Measurements from ENCODE around the gene ZNF283. TPM values are rescaled to one million over a fixed set of nuclear protein-coding genes. Genes with fewer than 3 reads are reported as not detected.
"Not testable (repeated sequence)": the region's sequence is repeated elsewhere in the genome, so short reads cannot be mapped to it uniquely, and the experiment has no call there.

The ZNF283 gene
- total RNA-seq, 1 donor from 2014 or later, result 7.9 TPM

GRCh38 chr19:43858174-43858573 lies 31.1 kb downstream of the ZNF283 start:
- TF ChIP-seq POLR2AphosphoS5 (IDR thresholded peaks at IDR 0.05; ENCODE audit: insufficient read depth in 1 of 2, low read depth in 1 of 2) (no peak), POLR2A (IDR thresholded peaks at IDR 0.05) (no peak)
- DNase-seq (ENCODE audit: extremely low spot score in 2 of 2), result no peak
- no peak overlapping the region for H3K27ac ChIP-seq
- intact Hi-C loops (cut with DNase I), result no loop called here
- H3K27me3 ChIP-seq, result no peaks in the 10 kb centered on the region
- H3K9me3 ChIP-seq, result peaks cover 63% of the 10 kb centered on the region
- H3K36me3 ChIP-seq, result peaks cover 0 to 11% of the 10 kb centered on the region in 2 donors
- no peak overlapping the region for H3K4me3 ChIP-seq
- H3K4me1 ChIP-seq, result no peaks in the 10 kb centered on the region

GRCh38 chr19:43866923-43867322 lies 39.8 kb downstream of the ZNF283 start:
- H3K4me1 ChIP-seq; intact Hi-C loops (cut with DNase I); H3K27me3 ChIP-seq; H3K36me3 ChIP-seq; H3K4me3 ChIP-seq; DNase-seq (ENCODE audit: extremely low spot score in 2 of 2); H3K27ac ChIP-seq: not testable (repeated sequence)
- H3K9me3 ChIP-seq, result peaks cover 47% of the 10 kb centered on the region

GRCh38 chr19:43872547-43873336 lies 45.6 kb downstream of the ZNF283 start:
- H3K9me3 ChIP-seq, result peaks cover 78% of the 10 kb centered on the region

GRCh38 chr19:43880483-43880882 lies 53.4 kb downstream of the ZNF283 start:
- H3K27ac ChIP-seq, result no peak overlapping the region
- peaks cover 0 to 3% of the 10 kb centered on the region in 2 donors for H3K36me3 ChIP-seq
- peaks cover 52% of the 10 kb centered on the region for H3K9me3 ChIP-seq
- no peak overlapping the region for H3K4me3 ChIP-seq
- no peaks in the 10 kb centered on the region for H3K27me3 ChIP-seq
- H3K4me1 ChIP-seq, result no peaks in the 10 kb centered on the region
- intact Hi-C loops (cut with DNase I), result no loop called here
- no peak for DNase-seq (ENCODE audit: extremely low spot score in 2 of 2)
- TF ChIP-seq POLR2A (IDR thresholded peaks at IDR 0.05), result no peak
- TF ChIP-seq CTCF (IDR thresholded peaks at IDR 0.05), result no peak
- TF ChIP-seq POLR2AphosphoS5 (IDR thresholded peaks at IDR 0.05; ENCODE audit: insufficient read depth in 1 of 2, low read depth in 1 of 2), result no peak

More at GRCh38 chr19:43872547-43873336, 45.6 kb downstream of the ZNF283 start:
- Histone ChIP-seq H3K27ac (no peak overlapping the region), H3K4me3 (no peak overlapping the region), H3K4me1 (no peaks in the 10 kb centered on the region), H3K27me3 (no peaks in the 10 kb centered on the region), H3K36me3 (peaks cover 0 to 12% of the 10 kb centered on the region in 2 donors)
- intact Hi-C loops (cut with DNase I), result no loop called here
- DNase-seq (ENCODE audit: extremely low spot score in 2 of 2), result no peak
- TF ChIP-seq POLR2AphosphoS5 (IDR thresholded peaks at IDR 0.05; ENCODE audit: insufficient read depth in 1 of 2, low read depth in 1 of 2) (no peak), CTCF (IDR thresholded peaks at IDR 0.05) (no peak), POLR2A (IDR thresholded peaks at IDR 0.05) (no peak)

- no peaks in the 10 kb centered on the region for H3K27me3 ChIP-seq
- H3K9me3 ChIP-seq, result peaks cover 47% of the 10 kb centered on the region
- intact Hi-C loops (cut with DNase I), result no loop called here
Measured at GRCh38 chr19:43883864-43884263, 56.7 kb downstream of the ZNF283 start, which contains the start of gene ZNF404. Gene ZNF404 (minus strand): TSS chr19:43883964.

More at GRCh38 chr19:43883864-43884263, 56.7 kb downstream of the ZNF283 start, which contains the start of gene ZNF404:
- no peak for TF ChIP-seq POLR2A (IDR thresholded peaks at IDR 0.05)
- TF ChIP-seq CTCF (IDR thresholded peaks at IDR 0.05), result no peak
- TF ChIP-seq POLR2AphosphoS5 (IDR thresholded peaks at IDR 0.05; ENCODE audit: insufficient read depth in 1 of 2, low read depth in 1 of 2), result no peak
- DNase-seq (ENCODE audit: extremely low spot score in 2 of 2), result no peak
- Histone ChIP-seq H3K36me3 (no peaks in the 10 kb centered on the region), H3K4me3 (no peak within 1 kb of the TSS), H3K27ac (no peak within 1 kb of the TSS), H3K4me1 (no peaks in the 10 kb centered on the region)
